K562 (cell line): ENCODE results near the gene HMOX2. TPM values are rescaled to one million over a fixed set of nuclear protein-coding genes. Genes with fewer than 3 reads are reported as not detected.

Experiments used
- ATAC-seq: fragments of 200-7000 bp; cut with Tn5 transposase; 3 replicates; pipeline ENCODE4 v1.9.1; 2020; ENCODE audit warnings: moderate library complexity
- BruUV-seq: library from RNA; stranded (reverse); fragments of 400-500 nt; replicated peaks from 2 replicates; lab custom pipeline; 2021; lab: Mats Ljungman, UMichigan
- CTCF ChIA-PET: fragments of 300-600 bp; formaldehyde crosslinking; extraction: SDS; loops from one replicate; lab custom pipeline; 2021; ENCODE audit warnings: low intra/inter-chr PET ratio; lab: Yijun Ruan, JAX
- POLR2A ChIA-PET: fragments of 300-600, 350-650 bp; sonication (Branson Sonifier 250); formaldehyde crosslinking; extraction: SDS; loops from one replicate; lab custom pipeline; 2021; ENCODE audit warnings: antibody characterized with exemption, inconsistent platforms; lab: Yijun Ruan, JAX
- DNase-seq, 4 experiments: peaks; one replicate each; pipeline versions ENCODE4 v3.0.0 to v3.0.0-alpha.2; 2011 to 2018; ENCODE audit warnings: low spot score in 3 of 4, mixed read lengths in 3 of 4; ENCODE audit errors: extremely low read depth in 1 of 4
- FAIRE-seq: peaks from 2 replicates; lab custom pipeline; 2011; peaks lifted over from hg19 to GRCh38; lab: Jason Lieb, UNC
- H2AFZ ChIP-seq: 2 replicates; pipeline ENCODE4 v1.6.0; 2011; ENCODE audit warnings: low read depth, low read length, control low read depth, inconsistent platforms
- H3K27ac ChIP-seq: fragments of 200-600 bp; 3 replicates; pipeline ENCODE4 v1.8.0; 2011; ENCODE audit warnings: low read depth, mild to moderate bottlenecking, control low read depth, inconsistent platforms, low read length, moderate library complexity, mixed read lengths; ENCODE audit errors: extremely low read depth
- H3K27me3 ChIP-seq, 2 experiments: fragments of 300-600 bp in 1 of 2; 2 replicates in 1 of 2; 3 replicates in 1 of 2; pipeline versions ENCODE4 v1.6.0 to v1.8.0; 2011; ENCODE audit warnings: inconsistent platforms in 2 of 2, low read length in 2 of 2, mild to moderate bottlenecking in 1 of 2, mixed read lengths in 1 of 2, moderate library complexity in 1 of 2; ENCODE audit not compliant: control insufficient read depth in 2 of 2, insufficient read depth in 2 of 2
- H3K36me3 ChIP-seq: fragments of 300-600 bp; 3 replicates; pipeline ENCODE4 v1.8.0; 2011; ENCODE audit warnings: mild to moderate bottlenecking, low read length, inconsistent platforms; ENCODE audit not compliant: control insufficient read depth, insufficient read depth
- H3K4me1 ChIP-seq, 2 experiments: fragments of 200-600 bp in 1 of 2; replicated peaks in 1 of 2; 2 replicates in 1 of 2; 3 replicates in 1 of 2; pipeline versions ENCODE4 v1.5.1 to v1.8.0; 2011; ENCODE audit warnings: inconsistent platforms in 2 of 2, low read length in 2 of 2, mild to moderate bottlenecking in 1 of 2, mixed read lengths in 1 of 2, moderate library complexity in 1 of 2; ENCODE audit not compliant: control insufficient read depth in 2 of 2, insufficient read depth in 2 of 2
- H3K4me2 ChIP-seq: 2 replicates; pipeline ENCODE4 v1.6.1; 2011; ENCODE audit warnings: low read length, control low read depth, inconsistent platforms, mixed read lengths; ENCODE audit not compliant: insufficient read depth
- H3K4me3 ChIP-seq: fragments of 200-600 bp; sonication (generic), shearing (Covaris generic); 2 replicates; pipeline ENCODE4 v1.5.1; 2016; ENCODE audit warnings: control low read depth, inconsistent platforms
- H3K79me2 ChIP-seq: fragments of 200-600 bp; 3 replicates; pipeline ENCODE4 v1.8.0; 2011; ENCODE audit warnings: low read length, inconsistent platforms; ENCODE audit not compliant: control insufficient read depth, insufficient read depth
- H3K9ac ChIP-seq, 2 experiments: 2 replicates each; pipeline versions ENCODE4 v1.6.0 to v1.6.1; 2011; ENCODE audit warnings: low read depth in 2 of 2, low read length in 2 of 2, control low read depth in 1 of 2, inconsistent platforms in 1 of 2, mild to moderate bottlenecking in 1 of 2, mixed read lengths in 1 of 2; ENCODE audit not compliant: insufficient read depth in 1 of 2
- H3K9me1 ChIP-seq: one replicate; pipeline ENCODE4 v1.6.0; 2011; ENCODE audit warnings: inconsistent platforms, mild to moderate bottlenecking, low read length, moderate library complexity; ENCODE audit not compliant: control insufficient read depth, insufficient read depth
- H3K9me3 ChIP-seq: replicated peaks from 2 replicates; pipeline ENCODE4 v1.5.1; 2011; ENCODE audit warnings: low read depth, low read length, inconsistent platforms; ENCODE audit not compliant: control insufficient read depth, insufficient read depth
- H4K20me1 ChIP-seq: replicated peaks from 2 replicates; pipeline ENCODE4 v1.6.1; 2011; ENCODE audit warnings: low read length, inconsistent platforms, mixed read lengths; ENCODE audit not compliant: control insufficient read depth, insufficient read depth
- CCAR2 ChIP-seq: fragments of 200-400 bp; formaldehyde crosslinking; IDR thresholded peaks from 2 replicates; pipeline ENCODE4 v1.6.1; 2017; ENCODE audit warnings: mild to moderate bottlenecking, low read depth, low read length
- DACH1 ChIP-seq: fragments of 450-650 bp; IDR thresholded peaks from 2 replicates; pipeline ENCODE4 v1.6.1; 2018; ENCODE audit not compliant: partially characterized antibody
- KAT2B ChIP-seq: IDR thresholded peaks from one replicate; pipeline ENCODE4 v1.6.1; 2012; ENCODE audit warnings: low read depth, mild to moderate bottlenecking, control low read depth, inconsistent platforms, low read length, moderate library complexity
- ZNF316 ChIP-seq: fragments of 450-650 bp; IDR thresholded peaks from 2 replicates; pipeline ENCODE4 v1.6.1; 2016
- WGBS: fragments of 100-300 bp; shearing (Covaris generic); methylation state at CpG from one replicate; pipeline ENCODE4 v1.1.6; 2016; ENCODE audit warnings: low coverage, mixed read lengths; ENCODE audit not compliant: insufficient coverage; ENCODE audit errors: missing lambda C conversion rate; 5-methylcytosine and 5-hydroxymethylcytosine counted together
- in situ Hi-C: fragments of 300-500 bp; cut with MboI; formaldehyde crosslinking; loops from 4 replicates; pipeline ENCODE4 v1.15.0; 2018; ENCODE audit warnings: inconsistent platforms, mixed read lengths
- intact Hi-C: fragments of 100-400 bp; cut with micrococcal nuclease; formaldehyde crosslinking; loops from 2 replicates; pipeline ENCODE4 v1.14.2; 2022
- polyA plus RNA-seq, 8 experiments: library from polyadenylated mRNA; depleted of rRNA in 4 of 8; stranded (reverse) in 5 of 8; unstranded in 3 of 8; fragments of >200 nt; fragmentation: Nextera tagmentation in 2 of 8; fragmentation: Illumina TruSeq in 1 of 8; extraction: Ambion mirVana in 2 of 8; extraction: Trizol in 1 of 8; gene quantifications; 2 replicates each; pipeline versions ENCODE4 v1.2.1 to v1.2.3, GENCODE V29; 2011 to 2014; ENCODE audit warnings: inconsistent platforms in 1 of 8, missing spikeins in 1 of 8
- total RNA-seq, 7 experiments: library from RNA; depleted of rRNA in 6 of 7; stranded (reverse); fragments of >200 nt in 6 of 7; fragmentation: Illumina TruSeq in 2 of 7; extraction: Trizol in 2 of 7; gene quantifications; 2 replicates each; pipeline versions ENCODE4 v1.2.1 to v1.2.3, GENCODE V29; 2011 to 2021; ENCODE audit warnings: low replicate concordance in 1 of 7
- TF ChIP-seq, protein P1 (sequence below): sonication (generic); formaldehyde crosslinking; IDR thresholded peaks from 2 replicates; pipeline ENCODE4 v1.8.0; 2022; ENCODE audit warnings: mild to moderate bottlenecking, missing genetic modification reagents
- TF ChIP-seq, protein P2 (sequence below): fragments of 250-450 bp; sonication (Bioruptor Pico); IDR thresholded peaks from 2 replicates; pipeline ENCODE4 v1.5.0; 2021; ENCODE audit warnings: mild to moderate bottlenecking, borderline replicate concordance
- TF ChIP-seq, protein P3 (sequence below), 2 experiments: fragments of 450-650 bp in 1 of 2; sonication (generic) in 1 of 2; formaldehyde crosslinking in 1 of 2; IDR thresholded peaks in 1 of 2; conservative IDR thresholded peaks in 1 of 2; 2 replicates each; pipeline versions ENCODE4 v1.6.1 to v1.8.1; 2016 to 2023; ENCODE audit warnings: mild to moderate bottlenecking in 2 of 2, moderate library complexity in 2 of 2, inconsistent platforms in 1 of 2, missing genetic modification reagents in 1 of 2

Gene HMOX2
- total and polyA plus RNA-seq, 9 of the 15 experiments (the other 6 are each of a cell fraction or from before 2014, with no cell fraction given), result 26.8 to 87.4 (median 57.4) TPM

DNA sequence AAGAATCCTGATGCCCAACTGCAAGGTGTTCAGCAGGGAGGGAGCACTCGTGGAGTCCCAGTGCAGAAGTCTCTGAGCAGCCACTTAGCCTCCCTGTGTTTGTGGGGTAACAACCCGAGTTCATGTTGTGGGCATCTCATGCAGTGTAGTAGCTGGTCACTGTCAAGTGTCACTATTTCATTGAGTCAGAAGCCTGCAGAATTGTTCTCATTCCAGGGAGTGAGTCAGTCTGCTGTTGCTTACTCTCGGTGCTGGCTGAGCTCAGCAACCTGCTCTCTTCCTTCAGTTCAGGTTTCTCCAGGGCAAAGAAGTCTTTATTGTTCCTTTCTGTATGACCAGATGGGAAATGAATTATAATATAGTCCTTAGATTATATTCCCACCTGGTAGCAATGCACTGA is 24.1 kb downstream of the HMOX2 start (continued):
- TF ChIP-seq, protein P1, sequence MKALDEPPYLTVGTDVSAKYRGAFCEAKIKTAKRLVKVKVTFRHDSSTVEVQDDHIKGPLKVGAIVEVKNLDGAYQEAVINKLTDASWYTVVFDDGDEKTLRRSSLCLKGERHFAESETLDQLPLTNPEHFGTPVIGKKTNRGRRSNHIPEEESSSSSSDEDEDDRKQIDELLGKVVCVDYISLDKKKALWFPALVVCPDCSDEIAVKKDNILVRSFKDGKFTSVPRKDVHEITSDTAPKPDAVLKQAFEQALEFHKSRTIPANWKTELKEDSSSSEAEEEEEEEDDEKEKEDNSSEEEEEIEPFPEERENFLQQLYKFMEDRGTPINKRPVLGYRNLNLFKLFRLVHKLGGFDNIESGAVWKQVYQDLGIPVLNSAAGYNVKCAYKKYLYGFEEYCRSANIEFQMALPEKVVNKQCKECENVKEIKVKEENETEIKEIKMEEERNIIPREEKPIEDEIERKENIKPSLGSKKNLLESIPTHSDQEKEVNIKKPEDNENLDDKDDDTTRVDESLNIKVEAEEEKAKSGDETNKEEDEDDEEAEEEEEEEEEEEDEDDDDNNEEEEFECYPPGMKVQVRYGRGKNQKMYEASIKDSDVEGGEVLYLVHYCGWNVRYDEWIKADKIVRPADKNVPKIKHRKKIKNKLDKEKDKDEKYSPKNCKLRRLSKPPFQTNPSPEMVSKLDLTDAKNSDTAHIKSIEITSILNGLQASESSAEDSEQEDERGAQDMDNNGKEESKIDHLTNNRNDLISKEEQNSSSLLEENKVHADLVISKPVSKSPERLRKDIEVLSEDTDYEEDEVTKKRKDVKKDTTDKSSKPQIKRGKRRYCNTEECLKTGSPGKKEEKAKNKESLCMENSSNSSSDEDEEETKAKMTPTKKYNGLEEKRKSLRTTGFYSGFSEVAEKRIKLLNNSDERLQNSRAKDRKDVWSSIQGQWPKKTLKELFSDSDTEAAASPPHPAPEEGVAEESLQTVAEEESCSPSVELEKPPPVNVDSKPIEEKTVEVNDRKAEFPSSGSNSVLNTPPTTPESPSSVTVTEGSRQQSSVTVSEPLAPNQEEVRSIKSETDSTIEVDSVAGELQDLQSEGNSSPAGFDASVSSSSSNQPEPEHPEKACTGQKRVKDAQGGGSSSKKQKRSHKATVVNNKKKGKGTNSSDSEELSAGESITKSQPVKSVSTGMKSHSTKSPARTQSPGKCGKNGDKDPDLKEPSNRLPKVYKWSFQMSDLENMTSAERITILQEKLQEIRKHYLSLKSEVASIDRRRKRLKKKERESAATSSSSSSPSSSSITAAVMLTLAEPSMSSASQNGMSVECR (CRISPR knock-in tag), result no peak
- TF ChIP-seq KAT2B (no peak), ZNF316 (no peak)

DNA sequence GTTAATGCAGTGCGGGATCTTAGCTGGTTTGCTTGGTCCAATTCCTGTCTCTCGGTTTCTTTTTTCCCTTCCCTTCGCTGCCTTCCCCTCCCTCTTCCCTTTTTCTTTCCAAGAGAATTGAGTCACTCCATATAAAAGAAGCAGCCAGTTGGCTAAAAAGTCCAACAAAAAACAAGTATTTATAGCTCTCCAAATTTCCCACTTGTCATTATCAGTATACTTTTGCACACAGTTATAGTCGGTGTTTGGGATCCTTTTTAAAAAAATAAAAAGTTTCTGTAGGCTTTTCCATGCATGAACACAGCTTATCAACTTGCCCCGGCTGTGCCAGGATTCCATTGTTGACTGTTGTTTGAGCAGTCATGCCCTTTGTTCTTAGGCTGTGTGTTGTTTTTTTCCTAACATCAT is 24.9 kb downstream of the HMOX2 start:
- FAIRE-seq, result no peak
- 77% methylated on average over 4 of the region's 5 CpGs for WGBS

More for the DNA sequence above, 24.9 kb downstream of the HMOX2 start:
- no peaks in the 10 kb centered on the region for H3K27me3 ChIP-seq
- no peak overlapping the region for H3K27ac ChIP-seq
- ATAC-seq (no peak), DNase-seq (no peak)
- in situ Hi-C loops (no loop called here), intact Hi-C loops (no loop called here)
- no TSS peak for BruUV-seq
- no peak overlapping the region for H2AFZ ChIP-seq
- H3K4me3 ChIP-seq, result no peak overlapping the region
- peaks cover 22% of the 10 kb centered on the region for H3K36me3 ChIP-seq
- ChIA-PET POLR2A (interaction anchor here (0.9 to 3.4 kb wide), 4 partner anchors 10 to 25 kb away, joined by 3 to 10 read pairs (median 4); partner anchors contain the start of gene HMOX2), CTCF (no interaction called here)
- H3K9me1 ChIP-seq, result no peaks in the 10 kb centered on the region
- peaks cover 0 to 6% of the 10 kb centered on the region in 2 experiments; a peak in 3 of 5 replicates for H3K4me1 ChIP-seq
- H3K9me3 ChIP-seq, result no peaks in the 10 kb centered on the region
- peaks cover 11% of the 10 kb centered on the region; the same call in 1 of the 2 replicates for H4K20me1 ChIP-seq
- H3K4me2 ChIP-seq, result no peak overlapping the region
- no peak overlapping the region for H3K9ac ChIP-seq
- peaks cover 29% of the 10 kb centered on the region; the same call in 2 of the 3 replicates for H3K79me2 ChIP-seq
- TF ChIP-seq CCAR2 (no peak), DACH1 (no peak)
- TF ChIP-seq, protein P2, sequence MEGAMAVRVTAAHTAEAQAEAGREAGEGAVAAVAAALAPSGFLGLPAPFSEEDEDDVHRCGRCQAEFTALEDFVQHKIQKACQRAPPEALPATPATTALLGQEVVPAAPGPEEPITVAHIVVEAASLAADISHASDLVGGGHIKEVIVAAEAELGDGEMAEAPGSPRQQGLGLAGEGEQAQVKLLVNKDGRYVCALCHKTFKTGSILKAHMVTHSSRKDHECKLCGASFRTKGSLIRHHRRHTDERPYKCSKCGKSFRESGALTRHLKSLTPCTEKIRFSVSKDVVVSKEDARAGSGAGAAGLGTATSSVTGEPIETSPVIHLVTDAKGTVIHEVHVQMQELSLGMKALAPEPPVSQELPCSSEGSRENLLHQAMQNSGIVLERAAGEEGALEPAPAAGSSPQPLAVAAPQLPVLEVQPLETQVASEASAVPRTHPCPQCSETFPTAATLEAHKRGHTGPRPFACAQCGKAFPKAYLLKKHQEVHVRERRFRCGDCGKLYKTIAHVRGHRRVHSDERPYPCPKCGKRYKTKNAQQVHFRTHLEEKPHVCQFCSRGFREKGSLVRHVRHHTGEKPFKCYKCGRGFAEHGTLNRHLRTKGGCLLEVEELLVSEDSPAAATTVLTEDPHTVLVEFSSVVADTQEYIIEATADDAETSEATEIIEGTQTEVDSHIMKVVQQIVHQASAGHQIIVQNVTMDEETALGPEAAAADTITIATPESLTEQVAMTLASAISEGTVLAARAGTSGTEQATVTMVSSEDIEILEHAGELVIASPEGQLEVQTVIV (CRISPR knock-in tag), result no peak
- TF ChIP-seq, protein P3, sequence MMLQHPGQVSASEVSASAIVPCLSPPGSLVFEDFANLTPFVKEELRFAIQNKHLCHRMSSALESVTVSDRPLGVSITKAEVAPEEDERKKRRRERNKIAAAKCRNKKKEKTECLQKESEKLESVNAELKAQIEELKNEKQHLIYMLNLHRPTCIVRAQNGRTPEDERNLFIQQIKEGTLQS (IDR thresholded peaks at IDR 0.05), result no peak
- TF ChIP-seq, protein P3 (CRISPR knock-in tag; conservative IDR thresholded peaks at IDR 0.05), result no peak
